Amniotic epithelial cell (primary cell): ENCODE measurements around the gene GALC.
A peak's percentile ranks its signal among the peaks of the same experiment; 100 is the strongest.
"Not testable (repeated sequence)": the region's sequence is repeated elsewhere in the genome, so short reads cannot be mapped to it uniquely, and the experiment has no call there.

Experiments used
- DNase-seq: peaks from one replicate; pipeline ENCODE4 v3.0.0-alpha.2; 2010; ENCODE audit warnings: low read depth

The GALC gene

GRCh38 chr14:87992718-87993628, at the start of gene GALC:
GALC (minus strand) TSS chr14:87993182; CDS start chr14:87993164, 18 bp downstream.
- DNase-seq = peak; percentile 94

DNA sequence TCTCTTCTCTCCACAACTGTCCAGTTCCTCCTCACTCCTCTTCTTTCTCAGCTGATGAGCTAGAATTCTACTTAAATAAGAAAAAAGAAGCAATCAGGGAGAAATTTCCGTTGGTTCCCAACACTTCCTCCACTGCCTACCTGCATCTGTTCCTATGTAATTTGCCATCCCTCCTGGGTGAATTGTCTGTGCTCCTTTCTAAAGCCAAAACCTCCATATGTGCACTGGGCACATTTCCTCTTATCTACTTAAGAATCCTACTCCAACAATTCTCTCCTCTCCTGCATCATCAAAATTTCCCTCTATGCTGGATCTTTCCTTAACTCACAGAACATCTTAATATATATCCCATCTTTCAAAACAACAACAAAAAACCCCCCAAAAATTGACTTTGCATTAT, 47.2 kb upstream of the GALC start:
- no peak for DNase-seq

GRCh38 chr14:88039197-88039596, 46.2 kb upstream of the GALC start:
- DNase-seq = no peak

DNA sequence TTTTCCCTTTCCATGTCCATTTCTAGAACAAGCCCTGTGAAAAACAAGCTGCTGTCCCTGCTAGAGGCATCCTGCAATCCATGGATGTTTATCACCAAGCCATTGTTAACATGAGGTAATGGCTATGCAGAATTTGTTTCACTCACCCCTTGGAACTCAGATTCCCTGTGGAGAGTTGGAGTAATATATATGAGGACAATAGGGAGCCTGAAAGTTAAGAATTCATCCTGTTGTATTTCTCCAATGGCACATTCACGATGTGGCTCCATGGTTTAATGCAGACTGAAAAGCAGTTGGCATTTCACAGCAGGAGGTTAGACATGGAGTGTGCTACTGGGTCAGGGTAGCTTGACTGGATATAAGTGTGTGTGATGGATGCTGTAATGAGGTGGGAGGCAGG, 44.3 kb upstream of the GALC start:
- DNase-seq = no peak

- no peak for DNase-seq
These were observed 43.4 kb upstream of the GALC start for GRCh38 chr14:88036422-88036821.

- no peak for DNase-seq
These were observed 41.1 kb upstream of the GALC start for GRCh38 chr14:88034076-88034475.

- DNase-seq = no peak
These were observed 39.4 kb upstream of the GALC start for GRCh38 chr14:88032373-88032772.

- no peak for DNase-seq
These were observed 37.9 kb upstream of the GALC start for GRCh38 chr14:88030892-88031291.

GRCh38 chr14:88030079-88030478, 37.1 kb upstream of the GALC start:
- no peak for DNase-seq

DNA sequence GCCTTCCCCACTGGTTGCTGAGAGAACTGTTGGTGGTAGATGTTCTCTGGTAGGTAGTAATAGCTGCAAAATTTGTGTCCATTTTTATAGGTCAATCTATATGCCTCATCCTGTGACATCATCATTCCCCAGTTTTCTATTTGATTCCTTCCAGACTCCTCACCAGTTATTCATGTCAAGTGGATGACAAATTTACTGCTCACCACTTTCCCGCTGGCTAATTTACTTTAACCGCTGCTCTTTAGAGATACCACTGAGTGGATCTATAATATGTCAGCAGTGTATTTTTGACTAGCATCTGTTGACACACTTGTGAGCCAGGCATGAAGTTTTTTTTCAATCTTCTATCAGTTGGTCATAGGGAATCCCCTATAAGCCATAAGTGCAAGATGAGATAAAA, 36.5 kb upstream of the GALC start:
- no peak for DNase-seq

- DNase-seq = no peak
These were observed 33.9 kb upstream of the GALC start for GRCh38 chr14:88026890-88027289.

DNA sequence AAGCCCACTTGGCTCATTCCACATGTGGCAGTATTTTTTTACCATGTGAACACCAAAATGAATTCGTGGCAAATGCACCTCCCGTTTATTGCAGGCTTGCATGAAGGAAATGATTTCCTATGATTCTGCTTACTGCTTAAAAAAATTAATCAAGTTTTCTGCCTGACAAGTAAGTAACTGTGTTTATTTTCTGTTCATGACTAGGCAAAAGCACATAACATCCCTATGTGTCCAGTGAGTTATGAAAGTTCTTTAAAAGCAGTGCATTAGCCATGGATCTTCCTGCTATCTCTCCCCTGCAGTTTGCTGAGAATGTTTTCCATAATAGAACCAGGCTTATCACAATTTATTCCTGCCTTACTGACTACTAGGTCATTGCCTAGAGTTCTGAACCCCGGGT, 32.3 kb upstream of the GALC start:
- no peak for DNase-seq

DNA sequence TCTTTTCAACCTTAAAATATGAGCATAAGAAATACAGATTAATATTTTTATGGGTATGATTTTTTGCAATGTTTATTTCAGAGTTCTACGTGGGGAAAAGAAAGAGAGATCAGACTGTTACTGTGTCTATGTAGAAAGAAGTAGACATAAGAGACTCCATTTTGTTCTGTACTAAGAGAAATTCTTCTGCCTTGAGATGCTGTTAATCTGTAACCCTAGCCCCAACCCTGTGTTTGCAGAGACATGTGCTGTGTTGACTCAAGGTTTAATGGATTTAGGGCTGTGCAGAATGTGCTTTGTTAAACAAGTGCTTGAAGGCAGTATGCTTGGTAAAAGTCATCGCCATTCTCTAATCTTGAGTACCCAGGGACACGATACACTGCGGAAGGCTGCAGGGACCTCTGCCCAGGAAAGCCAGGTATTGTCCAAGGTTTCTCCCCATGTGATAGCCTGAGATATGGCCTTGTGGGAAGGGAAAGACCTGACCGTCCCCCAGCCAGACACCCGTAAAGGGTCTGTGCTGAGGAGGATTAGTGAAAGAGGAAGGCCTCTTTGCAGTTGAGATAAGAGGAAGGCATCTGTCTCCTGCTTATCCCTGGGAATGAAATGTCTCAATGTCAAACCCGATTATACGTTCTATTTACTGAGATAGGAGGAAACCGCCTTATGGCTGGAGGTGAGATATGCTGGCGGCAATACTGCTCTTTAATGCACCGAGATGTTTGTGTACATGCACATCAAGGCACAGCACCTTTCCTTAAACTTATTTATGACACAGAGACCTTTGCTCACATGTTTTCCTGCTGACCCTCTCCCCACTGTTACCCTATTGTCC, 31.5 kb upstream of the GALC start:
- DNase-seq = not testable (repeated sequence)

GRCh38 chr14:88023658-88024187, 30.7 kb upstream of the GALC start:
- DNase-seq = no peak

- no peak for DNase-seq
These were observed 24.6 kb upstream of the GALC start for GRCh38 chr14:88017535-88017934.

DNA sequence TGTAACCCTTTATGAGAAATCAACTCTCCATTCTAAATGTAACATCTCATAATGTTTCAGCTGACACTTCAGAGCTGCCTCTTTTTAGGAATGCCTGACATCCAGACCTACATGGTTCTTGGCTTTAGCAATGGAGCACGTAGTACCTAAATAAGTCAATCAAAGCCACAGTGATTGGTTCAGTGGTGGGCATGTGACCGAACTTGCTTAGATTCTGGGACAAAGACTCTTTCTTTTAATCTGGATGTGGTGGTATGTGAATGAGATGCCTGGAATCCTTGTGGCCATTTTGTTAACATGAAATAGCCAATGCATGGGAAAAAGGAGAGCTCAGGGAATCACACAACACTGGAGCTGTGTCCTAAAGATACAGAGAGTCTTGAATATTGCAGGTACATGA, 23.8 kb upstream of the GALC start:
- no peak for DNase-seq

DNA sequence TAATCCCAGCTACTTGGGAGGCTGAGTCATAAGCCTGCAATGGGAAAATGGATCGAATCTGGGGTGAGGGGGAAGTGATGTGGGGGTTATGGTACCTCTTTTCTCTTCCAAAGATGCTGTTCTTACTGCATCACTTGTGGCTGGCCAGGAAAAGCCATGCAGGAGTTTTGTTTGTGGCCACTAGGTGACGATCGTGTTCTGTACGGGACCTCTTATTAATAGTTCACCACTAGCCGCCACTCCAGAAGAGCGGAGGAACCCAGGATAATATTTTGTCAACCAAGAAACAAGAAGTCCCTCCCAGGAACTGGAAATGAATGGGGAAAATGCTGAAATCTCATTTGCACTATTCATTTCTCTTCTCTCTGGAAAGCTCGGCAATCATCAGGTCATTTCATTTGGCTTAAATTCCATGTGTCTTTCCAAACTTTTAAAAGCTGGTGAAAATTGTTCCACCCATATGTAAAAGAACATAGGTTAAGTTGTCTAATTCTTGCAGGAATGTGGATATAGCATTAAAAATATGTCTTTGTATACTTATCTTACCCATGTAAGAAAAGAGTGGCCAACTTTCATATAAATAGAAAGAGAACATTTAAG, 20.9 kb upstream of the GALC start:
- DNase-seq = peak; percentile 53

GRCh38 chr14:88012495-88012894, 19.5 kb upstream of the GALC start:
- no peak for DNase-seq

DNA sequence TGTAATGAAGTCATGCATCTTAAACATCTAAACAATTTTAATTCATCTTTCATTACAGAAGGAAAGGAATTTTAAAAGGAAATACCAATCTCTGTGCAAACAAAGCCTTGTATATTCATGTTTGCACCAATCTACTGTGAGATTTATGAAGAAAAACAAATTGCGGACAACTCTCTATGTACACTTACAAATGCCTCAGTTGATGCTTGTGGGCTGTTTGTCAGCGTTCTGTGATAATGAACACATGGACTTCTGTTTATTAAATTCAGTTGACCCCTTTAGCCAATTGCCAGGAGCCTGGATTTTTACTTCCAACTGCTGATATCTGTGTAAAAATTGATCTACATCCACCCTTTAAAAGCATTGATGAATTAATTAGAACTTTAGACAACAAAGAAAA, 17.3 kb upstream of the GALC start:
- DNase-seq = no peak

DNA sequence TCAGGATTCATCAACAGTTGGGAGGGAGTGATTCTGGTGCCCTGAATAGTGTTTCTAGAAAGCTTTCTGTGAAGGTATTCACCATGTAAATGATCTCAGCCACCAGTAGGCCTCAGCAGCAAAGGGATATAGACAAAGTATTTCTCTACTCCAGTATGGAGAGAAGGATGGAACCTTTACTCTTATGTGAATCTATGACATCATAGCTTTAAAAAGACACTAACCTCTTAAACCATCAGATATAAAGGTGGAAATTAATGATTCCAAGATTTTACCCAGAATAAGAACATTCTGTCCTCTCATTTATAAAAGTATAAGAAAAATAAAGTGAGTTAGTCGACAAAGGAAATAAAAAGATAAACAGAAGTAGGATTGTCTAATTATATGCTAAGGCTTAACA, 16.5 kb upstream of the GALC start:
- DNase-seq = no peak

GRCh38 chr14:88008039-88008742, 15.2 kb upstream of the GALC start:
- no peak for DNase-seq

GRCh38 chr14:88007608-88008007, 14.6 kb upstream of the GALC start:
- DNase-seq = no peak
